IPS-11a (cell line): ENCODE measurements around the gene STYXL1.
"Not testable (repeated sequence)": the region's sequence is repeated elsewhere in the genome, so short reads cannot be mapped to it uniquely, and the experiment has no call there.

Experiments
- H3K4me3 ChIP-seq: one replicate; pipeline ENCODE4 v1.5.1; 2013; ENCODE audit warnings: low read depth, low read length, control low read depth

The STYXL1 gene

GRCh38 chr7:76040126-76040525, 7.7 kb downstream of the STYXL1 start:
- H3K4me3 ChIP-seq = no peak overlapping the region

- no peak overlapping the region for H3K4me3 ChIP-seq
Measured at GRCh38 chr7:76037310-76037709, 10.5 kb downstream of the STYXL1 start.

- H3K4me3 ChIP-seq = no peak overlapping the region
Measured at GRCh38 chr7:76031964-76032363, 15.8 kb downstream of the STYXL1 start.

GRCh38 chr7:76029682-76030081, 18.1 kb downstream of the STYXL1 start:
- not testable (repeated sequence) for H3K4me3 ChIP-seq

- H3K4me3 ChIP-seq = no peak overlapping the region
Measured at GRCh38 chr7:76023002-76023401, 24.8 kb downstream of the STYXL1 start.

GRCh38 chr7:76022026-76022780, 25.6 kb downstream of the STYXL1 start:
- no peak overlapping the region for H3K4me3 ChIP-seq

GRCh38 chr7:76020031-76020714, 27.6 kb downstream of the STYXL1 start:
- no peak overlapping the region for H3K4me3 ChIP-seq

GRCh38 chr7:76018520-76018919, 29.3 kb downstream of the STYXL1 start:
- not testable (repeated sequence) for H3K4me3 ChIP-seq

- no peak overlapping the region for H3K4me3 ChIP-seq
Measured at GRCh38 chr7:76016191-76016947, 31.4 kb downstream of the STYXL1 start.

- H3K4me3 ChIP-seq = no peak overlapping the region
Measured at GRCh38 chr7:76011442-76011861, 36.3 kb downstream of the STYXL1 start.

GRCh38 chr7:76009672-76010600, 37.9 kb downstream of the STYXL1 start:
- H3K4me3 ChIP-seq = no peak overlapping the region

- H3K4me3 ChIP-seq = no peak overlapping the region
Measured at GRCh38 chr7:76008156-76008687, 39.6 kb downstream of the STYXL1 start.

GRCh38 chr7:76005004-76005403, 42.8 kb downstream of the STYXL1 start:
- H3K4me3 ChIP-seq = not testable (repeated sequence)

GRCh38 chr7:76003351-76003750, 44.4 kb downstream of the STYXL1 start:
- H3K4me3 ChIP-seq = no peak overlapping the region

GRCh38 chr7:76002822-76003221, 45.0 kb downstream of the STYXL1 start:
- H3K4me3 ChIP-seq = no peak overlapping the region

- H3K4me3 ChIP-seq = no peak overlapping the region
Measured at GRCh38 chr7:76002139-76002538, 45.7 kb downstream of the STYXL1 start.

- no peak overlapping the region for H3K4me3 ChIP-seq
Measured at GRCh38 chr7:76000566-76000965, 47.2 kb downstream of the STYXL1 start.

- H3K4me3 ChIP-seq = no peak overlapping the region
Measured at GRCh38 chr7:75998038-75998437, 49.8 kb downstream of the STYXL1 start.

GRCh38 chr7:75996476-75996875, 51.3 kb downstream of the STYXL1 start:
- H3K4me3 ChIP-seq = no peak overlapping the region

GRCh38 chr7:75995996-75996395, 51.8 kb downstream of the STYXL1 start:
- H3K4me3 ChIP-seq = no peak overlapping the region
